ENCODE data around the gene WDR48. TPM values are rescaled to one million over a fixed set of nuclear protein-coding genes. Genes with fewer than 3 reads are reported as not detected.

Gene WDR48
- total and polyA plus RNA-seq, 9 of the 15 experiments (the other 6 are each of a cell fraction or from before 2014, with no cell fraction given), result 26.6 to 70.6 (median 48.0) TPM

- TF ChIP-seq, protein P1, sequence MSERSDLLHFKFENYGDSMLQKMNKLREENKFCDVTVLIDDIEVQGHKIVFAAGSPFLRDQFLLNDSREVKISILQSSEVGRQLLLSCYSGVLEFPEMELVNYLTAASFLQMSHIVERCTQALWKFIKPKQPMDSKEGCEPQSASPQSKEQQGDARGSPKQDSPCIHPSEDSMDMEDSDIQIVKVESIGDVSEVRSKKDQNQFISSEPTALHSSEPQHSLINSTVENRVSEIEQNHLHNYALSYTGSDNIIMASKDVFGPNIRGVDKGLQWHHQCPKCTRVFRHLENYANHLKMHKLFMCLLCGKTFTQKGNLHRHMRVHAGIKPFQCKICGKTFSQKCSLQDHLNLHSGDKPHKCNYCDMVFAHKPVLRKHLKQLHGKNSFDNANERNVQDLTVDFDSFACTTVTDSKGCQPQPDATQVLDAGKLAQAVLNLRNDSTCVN (CRISPR knock-in tag; IDR thresholded peaks at IDR 0.05), result no peak
- TF ChIP-seq SAFB2 (IDR thresholded peaks at IDR 0.05; ENCODE audit: borderline replicate concordance, low read depth, low read length, severe bottlenecking), result no peak
- TF ChIP-seq, protein P2, sequence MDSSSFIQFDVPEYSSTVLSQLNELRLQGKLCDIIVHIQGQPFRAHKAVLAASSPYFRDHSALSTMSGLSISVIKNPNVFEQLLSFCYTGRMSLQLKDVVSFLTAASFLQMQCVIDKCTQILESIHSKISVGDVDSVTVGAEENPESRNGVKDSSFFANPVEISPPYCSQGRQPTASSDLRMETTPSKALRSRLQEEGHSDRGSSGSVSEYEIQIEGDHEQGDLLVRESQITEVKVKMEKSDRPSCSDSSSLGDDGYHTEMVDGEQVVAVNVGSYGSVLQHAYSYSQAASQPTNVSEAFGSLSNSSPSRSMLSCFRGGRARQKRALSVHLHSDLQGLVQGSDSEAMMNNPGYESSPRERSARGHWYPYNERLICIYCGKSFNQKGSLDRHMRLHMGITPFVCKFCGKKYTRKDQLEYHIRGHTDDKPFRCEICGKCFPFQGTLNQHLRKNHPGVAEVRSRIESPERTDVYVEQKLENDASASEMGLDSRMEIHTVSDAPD (CRISPR knock-in tag; IDR thresholded peaks at IDR 0.05), result no peak
- no peak for TF ChIP-seq CHD1 (IDR thresholded peaks at IDR 0.05; ENCODE audit: low read length)
- no peak for TF ChIP-seq DMBX1 (CRISPR knock-in tag; IDR thresholded peaks at IDR 0.05; ENCODE audit: borderline replicate concordance)
- TF ChIP-seq TFE3 (CRISPR knock-in tag; IDR thresholded peaks at IDR 0.05), result no peak
- no peak for TF ChIP-seq NBN (IDR thresholded peaks at IDR 0.05; ENCODE audit: low read depth)
- no peak for TF ChIP-seq SIRT6 (IDR thresholded peaks at IDR 0.05; ENCODE audit: low read depth, low read length)
- TF ChIP-seq C11orf30 (IDR thresholded peaks at IDR 0.05; ENCODE audit: low read depth), result no peak
- no peak for TF ChIP-seq JUN (IDR thresholded peaks at IDR 0.05; ENCODE audit: borderline replicate concordance, low read depth, low read length)
- 0 out of 2 replicates have a peak, but pooled peaks have one; percentile 51 for TF ChIP-seq JUN (CRISPR knock-in tag; IDR thresholded peaks at IDR 0.05; ENCODE audit: borderline replicate concordance)
- TF ChIP-seq CSDE1 (IDR thresholded peaks at IDR 0.05), result no peak
- TF ChIP-seq HMG20B (CRISPR knock-in tag; IDR thresholded peaks at IDR 0.05), result no peak
- TF ChIP-seq, protein P3, sequence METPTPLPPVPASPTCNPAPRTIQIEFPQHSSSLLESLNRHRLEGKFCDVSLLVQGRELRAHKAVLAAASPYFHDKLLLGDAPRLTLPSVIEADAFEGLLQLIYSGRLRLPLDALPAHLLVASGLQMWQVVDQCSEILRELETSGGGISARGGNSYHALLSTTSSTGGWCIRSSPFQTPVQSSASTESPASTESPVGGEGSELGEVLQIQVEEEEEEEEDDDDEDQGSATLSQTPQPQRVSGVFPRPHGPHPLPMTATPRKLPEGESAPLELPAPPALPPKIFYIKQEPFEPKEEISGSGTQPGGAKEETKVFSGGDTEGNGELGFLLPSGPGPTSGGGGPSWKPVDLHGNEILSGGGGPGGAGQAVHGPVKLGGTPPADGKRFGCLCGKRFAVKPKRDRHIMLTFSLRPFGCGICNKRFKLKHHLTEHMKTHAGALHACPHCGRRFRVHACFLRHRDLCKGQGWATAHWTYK (CRISPR knock-in tag; IDR thresholded peaks at IDR 0.05), result no peak
- TF ChIP-seq ARID3B (CRISPR knock-in tag; IDR thresholded peaks at IDR 0.05; ENCODE audit: borderline replicate concordance), result no peak
- TF ChIP-seq CC2D1A (IDR thresholded peaks at IDR 0.05), result no peak
- no peak for TF ChIP-seq MAFK (IDR thresholded peaks at IDR 0.05; ENCODE audit: low read length)
- TF ChIP-seq ARID1B (IDR thresholded peaks at IDR 0.05), result no peak
- TF ChIP-seq ZNF561 (CRISPR knock-in tag; conservative IDR thresholded peaks at IDR 0.05), result no peak
- no peak for TF ChIP-seq XRCC4 (IDR thresholded peaks at IDR 0.05; ENCODE audit: extremely low read depth, insufficient read depth, insufficient read length)
- TF ChIP-seq ZNF212 (CRISPR knock-in tag; IDR thresholded peaks at IDR 0.05), result no peak
- TF ChIP-seq HES1 (IDR thresholded peaks at IDR 0.05; ENCODE audit: low read depth), result no peak
These were observed 49.3 kb downstream of the WDR48 start (continued) for GRCh38 chr3:39101022-39101689.
